Measurements from ENCODE around the gene POU2F1. TPM values are rescaled to one million over a fixed set of nuclear protein-coding genes. Genes with fewer than 3 reads are reported as not detected.
A peak's percentile ranks its signal among the peaks of the same experiment; 100 is the strongest.

POU2F1 gene
- polyA plus RNA-seq, 1 donor from 2014 or later = 10.9 TPM

DNA sequence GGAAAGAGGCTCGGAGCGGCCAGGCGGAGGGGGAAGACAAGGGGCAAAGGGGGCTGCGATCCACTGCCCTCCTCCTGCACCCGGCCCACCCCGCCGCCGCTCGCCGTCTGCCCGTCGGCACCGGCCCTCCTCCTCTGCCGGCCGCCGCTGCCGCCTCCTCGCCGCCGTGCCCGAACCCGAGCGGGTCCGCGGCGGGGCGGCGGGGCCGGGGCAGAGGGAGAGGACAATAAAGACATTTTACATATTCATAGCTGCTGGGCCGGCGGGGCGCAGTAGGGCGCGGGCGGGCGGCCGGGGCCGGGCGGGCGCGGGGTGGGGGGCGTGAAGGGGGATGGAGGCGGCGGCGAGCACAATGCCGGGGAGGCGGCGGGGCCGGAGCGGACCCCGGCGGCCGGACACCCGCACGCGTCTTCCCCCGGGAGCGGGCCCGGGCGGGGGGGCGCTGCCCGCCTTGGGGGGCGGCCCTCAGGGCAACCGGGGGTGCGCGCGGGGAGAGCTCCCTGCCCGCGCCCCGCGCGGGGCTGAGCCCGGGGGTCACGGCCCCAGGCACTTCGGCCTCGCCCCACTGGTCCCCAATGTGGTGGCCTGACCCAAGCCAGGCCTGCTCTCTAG is 546 bp downstream of the POU2F1 start:
- Histone ChIP-seq H3K4me2 (ENCODE audit: low read length) (no peak overlapping the region), H3K27ac (ENCODE audit: low read length) (peak overlapping the region; percentile 91), H3K9me3 (ENCODE audit: low read length) (no peaks in the 10 kb centered on the region), H4K20me1 (ENCODE audit: insufficient read depth) (no peaks in the 10 kb centered on the region), H3K27me3 (ENCODE audit: insufficient read depth, low read depth, low read length) (no peaks in the 10 kb centered on the region), H3K79me2 (replicated peaks; ENCODE audit: insufficient read depth, low read length) (peaks cover 42% of the 10 kb centered on the region), H3K9ac (ENCODE audit: low read length) (peak overlapping the region; percentile 84), H3K9me2 (ENCODE audit: insufficient read depth, low read length) (no peaks in the 10 kb centered on the region), H3F3A (ENCODE audit: insufficient read depth, low read length, poor library complexity, severe bottlenecking) (no peaks in the 10 kb centered on the region), H2AFZ (ENCODE audit: low read depth, low read length) (peak overlapping the region; percentile 61), H3K4me3 (ENCODE audit: low read length) (peak overlapping the region; percentile 79), H3K36me3 (ENCODE audit: insufficient read depth, low read length) (no peaks in the 10 kb centered on the region)
- TF ChIP-seq TAF1 (IDR thresholded peaks at IDR 0.05; ENCODE audit: low read depth) = peak; percentile 32
- TF ChIP-seq SMC3 (conservative IDR thresholded peaks at IDR 0.05; ENCODE audit: poor library complexity) = no peak
- no peak for TF ChIP-seq EZH2 (IDR thresholded peaks at IDR 0.05; ENCODE audit: borderline replicate concordance, insufficient read depth, low read length, poor library complexity, severe bottlenecking)
- no peak for TF ChIP-seq MXI1 (conservative IDR thresholded peaks at IDR 0.05; ENCODE audit: poor library complexity, severe bottlenecking)

DNA sequence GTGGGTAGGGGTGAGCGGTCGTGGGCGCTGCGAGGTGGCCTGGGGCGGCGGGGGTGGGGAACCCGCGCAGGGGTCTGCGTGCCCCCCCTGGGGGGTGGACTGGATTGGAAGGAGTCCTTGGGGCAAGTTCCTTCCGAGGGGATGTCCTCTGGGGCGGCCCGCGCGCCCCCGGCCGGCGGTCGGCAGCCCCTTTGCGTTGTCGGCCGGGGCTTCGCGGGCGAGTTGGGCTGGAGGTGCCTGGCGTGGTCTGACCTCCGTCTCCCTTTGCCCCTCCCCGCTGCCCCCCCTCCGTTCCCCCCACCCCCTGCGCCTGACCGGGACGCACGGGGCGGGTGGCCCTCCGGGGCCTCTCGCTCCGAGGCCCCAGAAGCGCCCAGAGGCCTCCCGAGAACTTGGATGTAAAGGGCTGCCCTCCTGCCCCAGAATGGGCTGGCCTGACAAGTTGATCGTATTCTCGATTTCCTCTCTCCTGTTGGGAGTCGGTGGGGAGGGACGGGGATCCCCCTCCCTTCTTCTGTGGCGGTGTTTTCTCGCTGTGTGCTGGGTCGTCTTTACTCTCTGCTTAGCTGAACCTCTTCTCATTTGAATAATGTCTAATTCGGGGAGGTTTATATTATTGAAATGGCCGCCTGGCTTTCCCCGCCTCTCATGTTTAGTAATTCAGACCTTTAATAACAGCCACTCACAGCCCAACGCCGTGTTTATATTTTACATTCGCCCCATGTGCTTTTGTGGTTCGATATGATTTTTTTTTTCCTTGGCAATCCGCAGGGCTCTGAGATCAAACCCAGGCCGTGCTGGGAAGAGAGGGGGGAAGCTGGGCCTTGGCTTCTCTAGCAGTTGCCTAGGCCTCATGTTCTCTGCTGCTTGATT is 1.3 kb downstream of the POU2F1 start:
- peak overlapping the region; percentile 79 for H3K4me3 ChIP-seq (ENCODE audit: low read length)
- peak overlapping the region; percentile 56 for H3K4me2 ChIP-seq (ENCODE audit: low read length)
- peak overlapping the region; percentile 84 for H3K9ac ChIP-seq (ENCODE audit: low read length)
- H3F3A ChIP-seq (ENCODE audit: insufficient read depth, low read length, poor library complexity, severe bottlenecking) = no peaks in the 10 kb centered on the region
- TF ChIP-seq POLR2AphosphoS5 (IDR thresholded peaks at IDR 0.05) (peak; percentile 7), EZH2 (IDR thresholded peaks at IDR 0.05; ENCODE audit: borderline replicate concordance, insufficient read depth, low read length, poor library complexity, severe bottlenecking) (no peak), EP300 (conservative IDR thresholded peaks at IDR 0.05; ENCODE audit: poor library complexity, severe bottlenecking) (no peak), RAD21 (conservative IDR thresholded peaks at IDR 0.05) (no peak), MXI1 (conservative IDR thresholded peaks at IDR 0.05; ENCODE audit: poor library complexity, severe bottlenecking) (peak; percentile 47), SMC3 (conservative IDR thresholded peaks at IDR 0.05; ENCODE audit: poor library complexity) (peak; percentile 25), TAF1 (IDR thresholded peaks at IDR 0.05; ENCODE audit: low read depth) (no peak)
- TF ChIP-seq, protein P1, sequence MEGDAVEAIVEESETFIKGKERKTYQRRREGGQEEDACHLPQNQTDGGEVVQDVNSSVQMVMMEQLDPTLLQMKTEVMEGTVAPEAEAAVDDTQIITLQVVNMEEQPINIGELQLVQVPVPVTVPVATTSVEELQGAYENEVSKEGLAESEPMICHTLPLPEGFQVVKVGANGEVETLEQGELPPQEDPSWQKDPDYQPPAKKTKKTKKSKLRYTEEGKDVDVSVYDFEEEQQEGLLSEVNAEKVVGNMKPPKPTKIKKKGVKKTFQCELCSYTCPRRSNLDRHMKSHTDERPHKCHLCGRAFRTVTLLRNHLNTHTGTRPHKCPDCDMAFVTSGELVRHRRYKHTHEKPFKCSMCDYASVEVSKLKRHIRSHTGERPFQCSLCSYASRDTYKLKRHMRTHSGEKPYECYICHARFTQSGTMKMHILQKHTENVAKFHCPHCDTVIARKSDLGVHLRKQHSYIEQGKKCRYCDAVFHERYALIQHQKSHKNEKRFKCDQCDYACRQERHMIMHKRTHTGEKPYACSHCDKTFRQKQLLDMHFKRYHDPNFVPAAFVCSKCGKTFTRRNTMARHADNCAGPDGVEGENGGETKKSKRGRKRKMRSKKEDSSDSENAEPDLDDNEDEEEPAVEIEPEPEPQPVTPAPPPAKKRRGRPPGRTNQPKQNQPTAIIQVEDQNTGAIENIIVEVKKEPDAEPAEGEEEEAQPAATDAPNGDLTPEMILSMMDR (IDR thresholded peaks at IDR 0.05; ENCODE audit: poor library complexity, severe bottlenecking) = no peak
- TF ChIP-seq, protein P2, sequence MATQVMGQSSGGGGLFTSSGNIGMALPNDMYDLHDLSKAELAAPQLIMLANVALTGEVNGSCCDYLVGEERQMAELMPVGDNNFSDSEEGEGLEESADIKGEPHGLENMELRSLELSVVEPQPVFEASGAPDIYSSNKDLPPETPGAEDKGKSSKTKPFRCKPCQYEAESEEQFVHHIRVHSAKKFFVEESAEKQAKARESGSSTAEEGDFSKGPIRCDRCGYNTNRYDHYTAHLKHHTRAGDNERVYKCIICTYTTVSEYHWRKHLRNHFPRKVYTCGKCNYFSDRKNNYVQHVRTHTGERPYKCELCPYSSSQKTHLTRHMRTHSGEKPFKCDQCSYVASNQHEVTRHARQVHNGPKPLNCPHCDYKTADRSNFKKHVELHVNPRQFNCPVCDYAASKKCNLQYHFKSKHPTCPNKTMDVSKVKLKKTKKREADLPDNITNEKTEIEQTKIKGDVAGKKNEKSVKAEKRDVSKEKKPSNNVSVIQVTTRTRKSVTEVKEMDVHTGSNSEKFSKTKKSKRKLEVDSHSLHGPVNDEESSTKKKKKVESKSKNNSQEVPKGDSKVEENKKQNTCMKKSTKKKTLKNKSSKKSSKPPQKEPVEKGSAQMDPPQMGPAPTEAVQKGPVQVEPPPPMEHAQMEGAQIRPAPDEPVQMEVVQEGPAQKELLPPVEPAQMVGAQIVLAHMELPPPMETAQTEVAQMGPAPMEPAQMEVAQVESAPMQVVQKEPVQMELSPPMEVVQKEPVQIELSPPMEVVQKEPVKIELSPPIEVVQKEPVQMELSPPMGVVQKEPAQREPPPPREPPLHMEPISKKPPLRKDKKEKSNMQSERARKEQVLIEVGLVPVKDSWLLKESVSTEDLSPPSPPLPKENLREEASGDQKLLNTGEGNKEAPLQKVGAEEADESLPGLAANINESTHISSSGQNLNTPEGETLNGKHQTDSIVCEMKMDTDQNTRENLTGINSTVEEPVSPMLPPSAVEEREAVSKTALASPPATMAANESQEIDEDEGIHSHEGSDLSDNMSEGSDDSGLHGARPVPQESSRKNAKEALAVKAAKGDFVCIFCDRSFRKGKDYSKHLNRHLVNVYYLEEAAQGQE (IDR thresholded peaks at IDR 0.05; ENCODE audit: borderline replicate concordance) = no peak
- H4K20me1 ChIP-seq (ENCODE audit: insufficient read depth) = no peaks in the 10 kb centered on the region
- H2AFZ ChIP-seq (ENCODE audit: low read depth, low read length) = no peak overlapping the region
- no peaks in the 10 kb centered on the region for H3K9me3 ChIP-seq (ENCODE audit: low read length)
- peak overlapping the region; percentile 82 for H3K27ac ChIP-seq (ENCODE audit: low read length)
- H3K9me2 ChIP-seq (ENCODE audit: insufficient read depth, low read length) = no peaks in the 10 kb centered on the region
- no peaks in the 10 kb centered on the region for H3K27me3 ChIP-seq (ENCODE audit: insufficient read depth, low read depth, low read length)
- H3K36me3 ChIP-seq (ENCODE audit: insufficient read depth, low read length) = no peaks in the 10 kb centered on the region
- peaks cover 49% of the 10 kb centered on the region for H3K79me2 ChIP-seq (replicated peaks; ENCODE audit: insufficient read depth, low read length)
